Urinary bladder (tissue), 4 donors: ENCODE measurements around the gene DTD1. TPM values are rescaled to one million over a fixed set of nuclear protein-coding genes. Genes with fewer than 3 reads are reported as not detected.
"Not testable (repeated sequence)": the region's sequence is repeated elsewhere in the genome, so short reads cannot be mapped to it uniquely, and the experiment has no call there.

Source experiments
- DNase-seq: peaks from one replicate; pipeline ENCODE4 v3.0.0-alpha.2; 2015; ENCODE audit errors: extremely low spot score
- H3K27ac ChIP-seq: one replicate; pipeline ENCODE4 v1.5.1; 2013; ENCODE audit warnings: low read depth, mild to moderate bottlenecking, moderate library complexity
- H3K36me3 ChIP-seq: one replicate; pipeline ENCODE4 v1.6.1; 2013; ENCODE audit warnings: mild to moderate bottlenecking, moderate library complexity; ENCODE audit not compliant: insufficient read depth
- H3K4me1 ChIP-seq: one replicate; pipeline ENCODE4 v1.6.1; 2013; ENCODE audit warnings: mild to moderate bottlenecking, moderate library complexity; ENCODE audit not compliant: insufficient read depth
- H3K4me3 ChIP-seq: one replicate; pipeline ENCODE4 v1.5.1; 2013; ENCODE audit warnings: low read depth, low read length
- WGBS: extraction: QIAGEN DNeasy Blood & Tissue Kit; methylation state at CpG from one replicate; pipeline ENCODE4 v1.1.7; 2013; 5-methylcytosine and 5-hydroxymethylcytosine counted together
- polyA plus RNA-seq: library from polyadenylated mRNA; stranded (reverse); fragments of 200-250 nt; gene quantifications from one replicate; pipeline ENCODE4 v1.2.3, GENCODE V29; 2013
- total RNA-seq: library from RNA; depleted of rRNA; stranded (reverse); fragments of >200 nt; gene quantifications from one replicate; pipeline ENCODE4 v1.2.3, GENCODE V29; 2014
- donor health status: healthy with polysubstance abuse.
- donor health status: healthy.

DTD1 gene
- total and polyA plus RNA-seq, 2 donors, result 18.0 to 28.4 TPM

- no peak overlapping the region for H3K4me3 ChIP-seq
- peaks cover 4% of the 10 kb centered on the region for H3K4me1 ChIP-seq
- no peak overlapping the region for H3K27ac ChIP-seq
- no peaks in the 10 kb centered on the region for H3K36me3 ChIP-seq
- WGBS, result 97% methylated on average over 4 of the region's 4 CpGs
- no peak for DNase-seq
Observed at GRCh38 chr20:18737140-18737539, 149.3 kb downstream of the DTD1 start.

- Histone ChIP-seq H3K27ac (peak overlapping the region; percentile 62), H3K4me1 (peaks cover 4% of the 10 kb centered on the region), H3K36me3 (no peaks in the 10 kb centered on the region), H3K4me3 (no peak overlapping the region)
- WGBS, result 62% methylated on average over 5 of the region's 5 CpGs
- DNase-seq, result no peak
Observed at GRCh38 chr20:18738055-18738454, 150.2 kb downstream of the DTD1 start.

- no peak overlapping the region for H3K4me3 ChIP-seq
- peak overlapping the region; percentile 40 for H3K27ac ChIP-seq
- H3K4me1 ChIP-seq, result peaks cover 4% of the 10 kb centered on the region
- 99% methylated on average over 2 of the region's 2 CpGs for WGBS
- no peak for DNase-seq
- H3K36me3 ChIP-seq, result no peaks in the 10 kb centered on the region
Observed at GRCh38 chr20:18738888-18739287, 151.0 kb downstream of the DTD1 start.

- Histone ChIP-seq H3K4me3 (no peak overlapping the region), H3K36me3 (no peaks in the 10 kb centered on the region), H3K27ac (peak overlapping the region; percentile 32), H3K4me1 (peaks cover 4% of the 10 kb centered on the region)
- peak; percentile 90 for DNase-seq
- WGBS, result 23% methylated on average over 4 of the region's 4 CpGs
Observed at GRCh38 chr20:18739751-18740166, 151.9 kb downstream of the DTD1 start.

GRCh38 chr20:18740726-18741125, 152.9 kb downstream of the DTD1 start:
- Histone ChIP-seq H3K36me3 (no peaks in the 10 kb centered on the region), H3K4me1 (peaks cover 2% of the 10 kb centered on the region), H3K4me3 (no peak overlapping the region), H3K27ac (no peak overlapping the region)
- no peak for DNase-seq
- WGBS, result 83% methylated on average over 3 of the region's 3 CpGs

GRCh38 chr20:18742841-18743240, 155.0 kb downstream of the DTD1 start:
- H3K27ac ChIP-seq, result no peak overlapping the region
- WGBS, result 61% methylated on average over 3 of the region's 3 CpGs
- H3K4me3 ChIP-seq, result no peak overlapping the region
- no peak for DNase-seq
- H3K36me3 ChIP-seq, result no peaks in the 10 kb centered on the region
- H3K4me1 ChIP-seq, result peaks cover 2% of the 10 kb centered on the region

- Histone ChIP-seq H3K27ac (no peak overlapping the region), H3K4me3 (no peak overlapping the region), H3K36me3 (no peaks in the 10 kb centered on the region), H3K4me1 (no peaks in the 10 kb centered on the region)
- WGBS, result 97% methylated on average over 11 of the region's 11 CpGs
- DNase-seq, result no peak
Observed at GRCh38 chr20:18743665-18744440, 156.0 kb downstream of the DTD1 start.

GRCh38 chr20:18747090-18747489, 159.2 kb downstream of the DTD1 start:
- WGBS, result 75% methylated on average over 5 of the region's 5 CpGs
- no peaks in the 10 kb centered on the region for H3K36me3 ChIP-seq
- no peak overlapping the region for H3K27ac ChIP-seq
- DNase-seq, result no peak
- H3K4me1 ChIP-seq, result no peaks in the 10 kb centered on the region
- H3K4me3 ChIP-seq, result no peak overlapping the region

- H3K4me3 ChIP-seq, result no peak overlapping the region
- no peak for DNase-seq
- no peak overlapping the region for H3K27ac ChIP-seq
- whole genome bisulfite sequencing, result 84% methylated on average over 5 of the region's 5 CpGs
- no peaks in the 10 kb centered on the region for H3K4me1 ChIP-seq
- H3K36me3 ChIP-seq, result no peaks in the 10 kb centered on the region
Observed at GRCh38 chr20:18748987-18749386, 161.1 kb downstream of the DTD1 start.

GRCh38 chr20:18749528-18749927, 161.7 kb downstream of the DTD1 start:
- no peaks in the 10 kb centered on the region for H3K36me3 ChIP-seq
- H3K27ac ChIP-seq, result no peak overlapping the region
- no peak for DNase-seq
- H3K4me1 ChIP-seq, result no peaks in the 10 kb centered on the region
- no peak overlapping the region for H3K4me3 ChIP-seq
- WGBS, result 95% methylated on average over 7 of the region's 7 CpGs

GRCh38 chr20:18750735-18751134, 162.9 kb downstream of the DTD1 start:
- no peak for DNase-seq
- no peaks in the 10 kb centered on the region for H3K4me1 ChIP-seq

GRCh38 chr20:18754030-18754652, 166.3 kb downstream of the DTD1 start:
- Histone ChIP-seq H3K36me3 (no peaks in the 10 kb centered on the region), H3K27ac (no peak overlapping the region), H3K4me3 (no peak overlapping the region), H3K4me1 (no peaks in the 10 kb centered on the region)
- 67% methylated on average over 5 of the region's 5 CpGs for WGBS
- no peak for DNase-seq

More at GRCh38 chr20:18750735-18751134, 162.9 kb downstream of the DTD1 start:
- 55% methylated on average over 1 of the region's 1 CpG for WGBS
- Histone ChIP-seq H3K4me3 (no peak overlapping the region), H3K36me3 (no peaks in the 10 kb centered on the region), H3K27ac (no peak overlapping the region)

- Histone ChIP-seq H3K4me1 (no peaks in the 10 kb centered on the region), H3K4me3 (no peak overlapping the region), H3K27ac (no peak overlapping the region), H3K36me3 (no peaks in the 10 kb centered on the region)
- WGBS, result 94% methylated on average over 3 of the region's 3 CpGs
- no peak for DNase-seq
Observed at GRCh38 chr20:18754653-18755045, 166.8 kb downstream of the DTD1 start.

GRCh38 chr20:18760852-18761251, 173.0 kb downstream of the DTD1 start:
- H3K27ac ChIP-seq, H3K4me3 ChIP-seq, DNase-seq, H3K4me1 ChIP-seq, H3K36me3 ChIP-seq: not testable (repeated sequence)
- 92% methylated on average over 19 of the region's 19 CpGs for WGBS
